Measurements from ENCODE around the gene MS4A6E. TPM values are rescaled to one million over a fixed set of nuclear protein-coding genes. Genes with fewer than 3 reads are reported as not detected.
"Not testable (repeated sequence)": the region's sequence is repeated elsewhere in the genome, so short reads cannot be mapped to it uniquely, and the experiment has no call there.

MS4A6E gene, protein sequence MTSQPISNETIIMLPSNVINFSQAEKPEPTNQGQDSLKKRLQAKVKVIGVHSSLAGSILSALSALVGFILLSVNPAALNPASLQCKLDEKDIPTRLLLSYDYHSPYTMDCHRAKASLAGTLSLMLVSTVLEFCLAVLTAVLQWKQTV
- total RNA-seq, result not detected

DNA sequence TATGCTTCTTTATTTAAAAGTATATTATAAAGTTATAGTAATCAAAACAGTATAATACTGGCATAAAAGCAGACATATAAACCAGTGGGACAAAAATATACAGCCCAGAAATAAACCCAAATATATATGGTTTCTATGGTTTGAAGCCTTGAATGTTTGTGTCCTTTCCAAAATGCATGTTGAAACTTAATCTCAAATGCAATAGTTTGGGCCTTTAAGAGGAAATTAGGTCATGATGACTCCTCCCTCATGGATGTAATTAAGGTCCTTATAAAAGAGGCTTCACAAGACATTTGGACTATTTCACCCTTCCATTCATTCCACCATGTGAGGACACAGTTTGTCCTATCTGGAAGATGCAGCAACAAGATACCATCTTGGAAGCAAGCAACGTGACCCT lies at the start of gene MS4A6E:
TSS of gene MS4A6E (plus strand) at position 301 of the 400 bp plus-strand sequence. CDS start 7,641 bp downstream, outside the sequence.
- Mint-ChIP-seq H3K4me3 (no peak within 1 kb of the TSS), H3K36me3 (no peaks in the 10 kb centered on the region), H3K27ac (no peak within 1 kb of the TSS), H3K27me3 (peaks cover 8% of the 10 kb centered on the region), H3K9me3 (peaks cover 30% of the 10 kb centered on the region), H3K4me1 (ENCODE audit: low read depth) (no peaks in the 10 kb centered on the region)
- no peak for DNase-seq
- POLR2A ChIA-PET, result no interaction called here
- intact Hi-C loops (cut with micrococcal nuclease), result no loop called here
- CTCF ChIA-PET, result interaction anchor here (0.8 kb wide), 1 partner anchor 36 kb away, joined by 3 read pairs; no protein-coding TSS in a partner anchor

DNA sequence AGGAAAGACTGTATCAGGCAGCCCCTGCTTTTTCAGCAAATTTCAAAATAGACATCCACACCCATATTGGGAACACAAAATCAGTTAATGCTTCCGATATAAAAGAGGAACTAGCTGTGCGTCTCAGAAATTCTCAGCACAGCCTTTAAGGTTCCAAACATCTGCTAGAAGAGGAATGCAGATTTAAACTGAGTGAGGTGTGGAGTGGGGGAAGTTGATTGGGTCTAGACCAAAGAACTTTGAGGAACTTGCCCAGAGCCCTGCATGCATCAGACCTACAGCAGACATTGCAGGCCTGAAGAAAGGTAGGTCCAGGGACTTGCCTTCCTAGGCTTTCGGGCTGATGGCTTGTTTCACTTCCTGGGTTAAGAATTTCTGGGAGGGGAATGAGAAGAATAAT lies 46.6 kb upstream of the MS4A6E start, which contains the start of gene MS4A4A:
TSS of gene MS4A4A (plus strand) at position 255 of the 400 bp plus-strand sequence. CDS start at position 265, 10 bp downstream.
- DNase-seq, result no peak
- H3K4me3 Mint-ChIP-seq, result no peak within 1 kb of the TSS
- no peaks in the 10 kb centered on the region for H3K4me1 Mint-ChIP-seq (ENCODE audit: low read depth)
- H3K27me3 Mint-ChIP-seq, result peaks cover 13% of the 10 kb centered on the region
- ChIA-PET POLR2A (no interaction called here), CTCF (no interaction called here)
- H3K36me3 Mint-ChIP-seq, result no peaks in the 10 kb centered on the region
- no peak within 1 kb of the TSS for H3K27ac Mint-ChIP-seq
- intact Hi-C loops (cut with micrococcal nuclease), result no loop called here
- no peaks in the 10 kb centered on the region for H3K9me3 Mint-ChIP-seq

DNA sequence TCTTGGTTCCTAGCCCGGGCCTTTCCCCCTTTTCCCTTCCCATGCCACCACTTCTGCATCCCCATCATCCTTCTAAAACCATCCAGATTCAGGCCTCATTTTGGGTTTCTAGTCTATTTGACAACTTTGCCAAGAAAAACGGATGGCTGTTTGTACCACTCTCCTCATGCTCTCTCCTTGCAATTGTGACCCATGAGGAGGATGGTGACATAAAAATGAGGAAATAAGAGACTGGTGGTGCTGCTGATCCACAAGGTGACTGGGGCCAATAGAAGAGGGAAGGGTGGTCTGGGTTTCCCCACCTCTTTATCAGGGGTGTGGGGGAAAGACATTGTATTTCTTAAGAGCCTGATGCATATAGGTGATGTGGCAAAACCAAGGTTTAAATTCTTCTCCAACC lies 45.6 kb upstream of the MS4A6E start:
- H3K27ac Mint-ChIP-seq, result no peak overlapping the region
- no peaks in the 10 kb centered on the region for H3K4me1 Mint-ChIP-seq (ENCODE audit: low read depth)
- POLR2A ChIA-PET, result no interaction called here
- intact Hi-C loops (cut with micrococcal nuclease), result no loop called here
- no peaks in the 10 kb centered on the region for H3K36me3 Mint-ChIP-seq
- H3K9me3 Mint-ChIP-seq, result no peaks in the 10 kb centered on the region
- H3K27me3 Mint-ChIP-seq, result peaks cover 17% of the 10 kb centered on the region
- CTCF ChIA-PET, result no interaction called here
- no peak overlapping the region for H3K4me3 Mint-ChIP-seq
- DNase-seq, result no peak

DNA sequence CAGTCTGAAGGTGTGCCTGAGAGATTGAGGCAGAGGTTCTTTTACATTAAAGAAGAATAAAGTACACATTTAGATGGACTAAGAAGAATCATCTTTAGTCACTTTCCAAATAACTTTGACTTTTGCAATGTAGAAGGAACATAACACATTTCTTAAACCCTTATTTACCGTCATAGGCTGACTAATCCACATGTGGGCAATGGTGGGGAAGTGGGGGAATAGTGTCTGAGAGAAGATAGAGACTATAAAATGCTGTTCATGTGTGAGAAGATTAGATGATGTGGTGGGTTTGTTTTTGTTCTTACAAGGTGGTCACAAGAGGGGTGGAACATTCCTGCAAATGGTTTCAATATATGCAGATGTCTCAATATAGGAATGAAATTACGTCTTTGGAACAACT lies 44.8 kb upstream of the MS4A6E start:
- no peak overlapping the region for H3K4me3 Mint-ChIP-seq
- POLR2A ChIA-PET, result no interaction called here
- CTCF ChIA-PET, result no interaction called here
- H3K36me3 Mint-ChIP-seq, result no peaks in the 10 kb centered on the region
- H3K27ac Mint-ChIP-seq, result no peak overlapping the region
- H3K4me1 Mint-ChIP-seq (ENCODE audit: low read depth), result no peaks in the 10 kb centered on the region
- H3K9me3 Mint-ChIP-seq, result no peaks in the 10 kb centered on the region
- no peak for DNase-seq
- intact Hi-C loops (cut with micrococcal nuclease), result no loop called here
- H3K27me3 Mint-ChIP-seq, result peaks cover 17% of the 10 kb centered on the region

DNA sequence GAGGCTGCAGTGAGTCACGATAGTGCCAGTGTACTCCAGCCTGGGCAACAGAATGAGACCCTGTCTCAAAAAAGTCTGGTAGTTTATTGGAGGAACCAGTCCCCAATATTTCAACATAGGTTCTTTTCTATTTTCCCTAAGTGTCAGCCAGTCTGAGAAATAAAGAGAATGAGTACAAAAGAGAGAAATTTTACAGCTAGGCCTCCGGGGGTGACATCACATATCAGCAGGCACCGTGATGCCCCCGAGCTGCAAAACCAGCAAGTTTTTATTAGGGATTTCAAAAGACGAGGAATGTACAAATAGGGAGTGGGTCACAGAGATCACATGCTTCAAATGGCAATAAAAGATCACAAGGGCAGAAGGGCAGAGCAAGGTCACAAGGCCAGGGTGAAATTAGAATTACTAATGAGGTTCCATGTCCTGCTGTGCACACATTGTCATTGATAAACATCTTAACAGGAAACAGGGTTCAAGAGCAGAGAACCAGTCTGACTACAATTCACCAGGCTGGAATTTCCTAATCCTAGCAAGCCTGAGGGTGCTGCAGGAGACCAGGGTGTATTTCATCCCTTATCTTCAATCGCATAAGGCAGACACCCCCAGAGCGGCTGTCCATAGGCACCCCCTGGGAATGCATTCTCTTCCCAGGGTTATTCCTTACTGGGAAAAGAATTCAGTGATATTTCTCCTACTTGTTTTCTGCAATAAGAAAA lies 41.5 kb upstream of the MS4A6E start:
- H3K4me3 Mint-ChIP-seq; H3K4me1 Mint-ChIP-seq (ENCODE audit: low read depth); intact Hi-C loops (cut with micrococcal nuclease); POLR2A ChIA-PET; H3K27ac Mint-ChIP-seq; H3K36me3 Mint-ChIP-seq; H3K9me3 Mint-ChIP-seq; DNase-seq; CTCF ChIA-PET: not testable (repeated sequence)
- H3K27me3 Mint-ChIP-seq, result peaks cover 11% of the 10 kb centered on the region

DNA sequence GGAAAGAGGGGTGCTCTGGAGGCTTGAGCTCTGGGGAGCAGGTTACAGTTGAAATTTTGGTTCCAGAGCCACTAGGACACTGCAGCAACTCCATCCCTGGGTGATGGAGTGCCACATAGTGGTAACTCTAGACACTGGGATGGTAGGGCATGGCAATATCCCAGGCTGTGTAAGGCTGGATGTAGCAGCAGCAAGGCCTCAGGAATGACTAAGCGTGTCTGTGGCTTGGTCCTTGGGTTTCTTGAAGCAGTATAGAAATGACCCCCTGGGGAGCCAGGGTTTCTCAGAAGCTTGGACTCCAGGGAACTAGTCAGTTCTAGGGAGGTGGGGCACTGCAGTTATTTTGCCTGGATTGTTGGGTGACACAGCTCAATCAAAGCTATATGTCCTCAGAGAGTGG lies 38.5 kb upstream of the MS4A6E start:
- CTCF ChIA-PET, result no interaction called here

DNA sequence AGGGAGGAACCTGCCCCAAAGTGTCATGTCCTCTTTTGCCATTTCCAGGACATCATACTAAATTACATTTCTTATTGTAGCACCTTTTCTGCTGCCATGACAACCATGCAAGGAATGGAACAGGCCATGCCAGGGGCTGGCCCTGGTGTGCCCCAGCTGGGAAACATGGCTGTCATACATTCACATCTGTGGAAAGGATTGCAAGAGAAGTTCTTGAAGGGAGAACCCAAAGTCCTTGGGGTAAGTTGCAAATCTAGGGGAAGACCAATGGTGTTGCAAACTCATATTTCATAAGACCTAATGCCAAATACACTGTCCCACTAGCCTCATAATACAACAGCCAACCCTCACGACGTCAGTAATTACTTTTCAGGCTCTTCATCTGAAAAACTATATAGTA lies 34.9 kb upstream of the MS4A6E start:
- H3K36me3 Mint-ChIP-seq, result no peaks in the 10 kb centered on the region
- H3K4me1 Mint-ChIP-seq (ENCODE audit: low read depth), result no peaks in the 10 kb centered on the region
- CTCF ChIA-PET, result no interaction called here
- no peaks in the 10 kb centered on the region for H3K9me3 Mint-ChIP-seq
- H3K4me3 Mint-ChIP-seq, result no peak overlapping the region
- H3K27ac Mint-ChIP-seq, result no peak overlapping the region
- intact Hi-C loops (cut with micrococcal nuclease), result no loop called here
- POLR2A ChIA-PET, result no interaction called here
- DNase-seq, result no peak
- peaks cover 15% of the 10 kb centered on the region for H3K27me3 Mint-ChIP-seq

More for the DNA sequence above, 38.5 kb upstream of the MS4A6E start:
- Mint-ChIP-seq H3K4me3 (no peak overlapping the region), H3K4me1 (ENCODE audit: low read depth) (no peaks in the 10 kb centered on the region), H3K27me3 (peaks cover 15% of the 10 kb centered on the region), H3K9me3 (no peaks in the 10 kb centered on the region), H3K36me3 (no peaks in the 10 kb centered on the region), H3K27ac (no peak overlapping the region)
- DNase-seq, result no peak
- intact Hi-C loops (cut with micrococcal nuclease), result no loop called here
- POLR2A ChIA-PET, result no interaction called here

DNA sequence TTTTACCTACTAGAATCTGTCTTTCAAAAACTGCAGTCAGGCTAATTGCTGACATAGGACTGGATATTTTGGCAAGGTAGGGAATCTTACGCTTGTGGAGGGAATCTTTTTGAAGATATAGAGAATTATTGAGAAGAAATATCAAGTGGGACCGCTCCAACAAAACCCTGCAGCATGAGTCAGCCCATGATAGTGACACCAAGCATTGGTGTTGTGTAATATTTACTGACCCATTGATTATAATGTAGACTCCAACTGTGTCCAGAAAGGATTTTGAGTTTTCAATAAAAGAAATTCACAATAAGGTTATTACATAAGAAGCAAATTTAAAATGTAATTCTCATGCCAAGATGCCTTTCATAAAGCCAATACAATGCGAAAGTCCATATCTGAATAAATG lies 25.9 kb upstream of the MS4A6E start:
- no peak for DNase-seq

DNA sequence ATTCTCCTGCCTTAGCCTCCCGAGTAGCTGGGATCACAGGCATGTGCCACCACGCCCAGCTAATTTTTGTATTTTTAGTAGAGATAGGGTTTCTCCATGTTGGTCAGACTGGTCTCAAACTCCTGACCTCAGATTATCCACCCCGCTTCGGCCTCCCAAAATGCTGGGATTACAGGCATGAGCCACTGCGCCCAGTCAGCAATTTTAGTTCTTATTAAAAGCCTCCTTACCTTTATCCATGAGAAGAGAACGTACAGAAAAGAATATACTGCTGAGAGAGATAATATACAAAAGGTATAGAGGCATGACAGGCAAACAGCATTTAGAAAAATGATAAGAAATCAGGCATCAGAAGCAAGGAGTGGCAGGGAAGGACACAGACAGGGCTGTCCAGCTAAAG lies 25.2 kb upstream of the MS4A6E start:
- H3K9me3 Mint-ChIP-seq; H3K4me3 Mint-ChIP-seq; DNase-seq; H3K27ac Mint-ChIP-seq; POLR2A ChIA-PET; H3K4me1 Mint-ChIP-seq (ENCODE audit: low read depth); H3K36me3 Mint-ChIP-seq; CTCF ChIA-PET: not testable (repeated sequence)
- H3K27me3 Mint-ChIP-seq, result peaks cover 19% of the 10 kb centered on the region
- intact Hi-C loops (cut with micrococcal nuclease), result loop anchor here (10.0 kb wide), 2 partner anchors 63 to 127 kb away; no protein-coding TSS in a partner anchor

More for the DNA sequence above, 25.9 kb upstream of the MS4A6E start:
- no peaks in the 10 kb centered on the region for H3K4me1 Mint-ChIP-seq (ENCODE audit: low read depth)
- CTCF ChIA-PET, result no interaction called here
- H3K9me3 Mint-ChIP-seq, result no peaks in the 10 kb centered on the region
- H3K36me3 Mint-ChIP-seq, result no peaks in the 10 kb centered on the region
- peaks cover 21% of the 10 kb centered on the region for H3K27me3 Mint-ChIP-seq
- H3K4me3 Mint-ChIP-seq, result no peak overlapping the region
- no peak overlapping the region for H3K27ac Mint-ChIP-seq
- intact Hi-C loops (cut with micrococcal nuclease), result loop anchor here (10.0 kb wide), 2 partner anchors 64 to 126 kb away; no protein-coding TSS in a partner anchor
- POLR2A ChIA-PET, result no interaction called here

DNA sequence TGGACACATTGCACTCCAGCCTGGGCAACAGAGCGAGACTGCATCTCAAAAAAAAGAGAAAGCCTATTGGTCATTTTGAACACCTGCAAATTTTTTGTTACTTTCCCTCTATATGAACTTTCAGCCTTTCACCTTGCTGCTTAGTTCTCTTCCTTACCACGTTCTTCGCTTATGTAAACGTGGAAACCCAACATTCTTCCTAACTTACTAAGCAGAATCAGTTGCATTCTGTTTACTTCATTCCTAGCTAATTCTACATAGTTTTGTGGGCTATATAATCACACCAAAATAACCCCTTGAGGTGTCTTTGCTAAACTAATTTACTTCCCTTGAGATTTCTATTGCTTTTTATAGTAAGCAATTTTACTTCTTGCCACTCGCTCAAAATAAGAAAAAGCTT lies 23.4 kb upstream of the MS4A6E start:
- Mint-ChIP-seq H3K36me3 (no peaks in the 10 kb centered on the region), H3K4me3 (no peak overlapping the region), H3K9me3 (no peaks in the 10 kb centered on the region), H3K27ac (no peak overlapping the region), H3K27me3 (peaks cover 21% of the 10 kb centered on the region), H3K4me1 (ENCODE audit: low read depth) (peaks cover 2% of the 10 kb centered on the region)
- ChIA-PET CTCF (no interaction called here), POLR2A (no interaction called here)
- intact Hi-C loops (cut with micrococcal nuclease), result loop anchor here (10.0 kb wide), 2 partner anchors 61 to 129 kb away; no protein-coding TSS in a partner anchor
- no peak for DNase-seq

DNA sequence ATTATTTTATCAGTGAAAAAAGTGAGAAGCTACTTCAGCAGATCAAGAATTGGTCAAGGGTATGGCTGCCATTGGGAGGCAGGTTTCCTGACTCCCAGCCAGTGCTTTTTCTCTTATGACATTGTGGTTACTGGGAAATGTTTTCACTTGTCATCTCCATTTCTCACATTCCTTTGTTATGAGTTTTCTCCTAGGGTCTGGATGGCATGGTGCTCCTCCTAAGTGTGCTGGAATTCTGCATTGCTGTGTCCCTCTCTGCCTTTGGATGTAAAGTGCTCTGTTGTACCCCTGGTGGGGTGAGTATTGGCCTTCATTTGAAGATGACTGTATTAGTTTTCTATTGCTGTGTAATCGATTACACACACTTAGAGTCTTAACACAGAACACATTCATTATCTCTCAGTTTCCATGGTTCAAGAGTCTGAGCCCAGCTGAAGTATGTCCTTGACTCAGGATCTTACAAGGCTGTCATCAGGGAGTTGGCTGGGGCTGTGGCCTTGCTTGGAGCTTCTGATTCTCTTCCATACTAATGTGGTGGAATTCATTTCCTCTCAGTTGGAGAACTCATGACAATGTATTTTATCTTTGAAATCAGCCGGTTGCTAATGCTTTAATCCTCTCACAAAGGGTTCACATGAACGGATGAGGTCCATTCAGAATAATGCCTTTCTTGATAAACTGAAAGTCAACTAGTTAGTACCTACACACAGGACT lies 21.0 kb upstream of the MS4A6E start:
- Mint-ChIP-seq H3K27ac (no peak overlapping the region), H3K9me3 (no peaks in the 10 kb centered on the region), H3K4me3 (no peak overlapping the region), H3K27me3 (peaks cover 25% of the 10 kb centered on the region), H3K36me3 (no peaks in the 10 kb centered on the region), H3K4me1 (ENCODE audit: low read depth) (peaks cover 2% of the 10 kb centered on the region)
- ChIA-PET POLR2A (no interaction called here), CTCF (no interaction called here)
- no peak for DNase-seq
- intact Hi-C loops (cut with micrococcal nuclease), result loop anchor here (5.0 to 10.0 kb wide), 3 partner anchors 39 to 131 kb away; no protein-coding TSS in a partner anchor

DNA sequence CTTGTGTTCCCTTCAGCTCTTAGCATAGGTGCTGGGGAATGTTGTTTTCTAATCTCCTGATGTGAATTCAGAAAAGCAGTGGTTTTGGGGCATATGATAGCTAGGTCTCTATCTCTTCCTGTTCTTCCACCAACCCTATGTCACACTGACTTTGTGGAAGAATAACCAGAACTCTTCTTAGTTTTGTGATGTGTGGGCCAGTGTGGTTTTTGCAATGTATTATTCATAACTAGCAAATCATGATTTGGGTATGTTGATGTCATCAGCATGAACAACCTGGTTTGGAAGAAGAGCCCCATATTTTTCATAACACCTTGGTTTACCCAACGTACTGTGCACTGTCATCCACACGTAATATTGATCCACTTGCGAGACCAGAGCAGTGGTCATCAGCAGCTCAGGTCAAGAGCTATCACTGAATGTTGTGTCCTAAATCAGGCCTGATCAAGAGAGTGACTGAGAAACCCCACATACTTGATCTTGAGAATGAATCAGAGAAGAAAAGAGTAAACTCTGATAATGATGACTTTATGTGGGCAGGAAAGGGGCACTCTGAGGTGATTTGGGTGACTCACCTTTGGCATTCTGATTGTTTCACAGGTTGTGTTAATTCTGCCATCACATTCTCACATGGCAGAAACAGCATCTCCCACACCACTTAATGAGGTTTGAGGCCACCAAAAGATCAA lies 19.4 kb upstream of the MS4A6E start:
- peaks cover 23% of the 10 kb centered on the region for H3K27me3 Mint-ChIP-seq
- CTCF ChIA-PET, result interaction anchor here (0.9 to 1.0 kb wide), 2 partner anchors 42 to 43 kb away, joined by 3 to 4 read pairs; no protein-coding TSS in a partner anchor
- intact Hi-C loops (cut with micrococcal nuclease), result loop anchor here (5.0 to 10.0 kb wide), 3 partner anchors 40 to 133 kb away; no protein-coding TSS in a partner anchor
- no peaks in the 10 kb centered on the region for H3K36me3 Mint-ChIP-seq
- POLR2A ChIA-PET, result no interaction called here
- peak; percentile 42 for DNase-seq
- peak overlapping the region; percentile 82 for H3K27ac Mint-ChIP-seq
- H3K4me3 Mint-ChIP-seq, result no peak overlapping the region
- peaks cover 2% of the 10 kb centered on the region for H3K4me1 Mint-ChIP-seq (ENCODE audit: low read depth)
- H3K9me3 Mint-ChIP-seq, result no peaks in the 10 kb centered on the region

Data from activated CD4-positive, alpha-beta memory T cell treated with anti-CD3 and anti-CD28 coated beads for 36 hours (primary cell).